ENCODE data around the gene AFG1L.

Gene AFG1L

GRCh38 chr6:108452711-108453195, 157.9 kb downstream of the AFG1L start:
- no peak for DNase-seq (ENCODE audit: low read depth)
- TF ChIP-seq CTCF (conservative IDR thresholded peaks at IDR 0.05; ENCODE audit: low read depth, low read length): no peak
- no peak overlapping the region for H3K4me3 ChIP-seq (ENCODE audit: low read length)

DNA sequence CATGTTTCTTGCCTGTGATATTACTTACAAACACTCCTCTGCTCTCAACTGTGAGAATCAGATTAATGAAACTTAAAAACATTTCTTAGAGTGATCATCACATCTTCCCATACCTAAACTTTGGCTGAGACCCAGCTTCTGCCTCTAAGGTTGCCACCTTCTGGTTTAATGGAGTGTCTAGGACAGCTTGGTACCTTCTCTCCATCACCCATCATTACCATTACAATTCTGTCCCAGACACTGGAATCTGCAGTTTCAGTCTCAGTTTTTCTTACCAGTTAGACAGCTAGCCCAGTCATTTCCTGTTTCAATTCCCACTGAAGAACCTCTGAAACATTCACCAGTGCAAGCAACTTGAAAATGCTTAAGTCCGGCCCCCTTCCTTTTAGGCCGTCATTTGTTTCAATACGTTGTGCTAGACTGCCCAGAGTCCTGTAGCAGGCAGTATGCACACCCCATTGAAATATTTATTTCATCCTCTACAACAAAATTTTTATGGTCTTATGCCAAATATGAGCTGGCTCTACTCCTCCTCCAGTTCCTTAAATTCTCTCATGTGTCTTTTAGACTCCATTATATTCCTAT, 158.8 kb downstream of the AFG1L start:
- DNase-seq (ENCODE audit: low read depth): no peak
- TF ChIP-seq CTCF (conservative IDR thresholded peaks at IDR 0.05; ENCODE audit: low read depth, low read length): no peak

DNA sequence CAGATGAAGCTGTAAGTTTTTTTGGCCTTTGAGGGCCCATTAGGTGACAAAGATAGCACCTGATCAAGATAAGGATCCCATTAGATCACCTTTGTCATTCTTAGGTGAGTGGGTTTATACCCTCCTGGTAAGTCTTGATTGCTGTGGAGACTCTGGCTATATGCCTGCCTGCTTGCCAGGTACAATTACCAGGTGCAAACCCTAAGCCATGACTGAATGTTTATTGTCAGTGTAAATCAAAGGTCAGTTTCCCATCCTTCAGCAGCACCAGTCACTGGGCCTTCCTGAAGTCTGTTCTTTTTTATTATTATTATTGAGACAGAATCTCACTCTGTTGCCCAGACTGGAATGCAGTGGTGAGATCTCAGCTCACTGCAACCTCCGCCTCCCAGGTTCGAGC, 159.5 kb downstream of the AFG1L start:
- DNase-seq (ENCODE audit: low read depth): no peak
- H3K4me3 ChIP-seq (ENCODE audit: low read length): no peak overlapping the region
- TF ChIP-seq CTCF (conservative IDR thresholded peaks at IDR 0.05; ENCODE audit: low read depth, low read length): no peak

More for the DNA sequence above, 158.8 kb downstream of the AFG1L start:
- H3K4me3 ChIP-seq (ENCODE audit: low read length): no peak overlapping the region

DNA sequence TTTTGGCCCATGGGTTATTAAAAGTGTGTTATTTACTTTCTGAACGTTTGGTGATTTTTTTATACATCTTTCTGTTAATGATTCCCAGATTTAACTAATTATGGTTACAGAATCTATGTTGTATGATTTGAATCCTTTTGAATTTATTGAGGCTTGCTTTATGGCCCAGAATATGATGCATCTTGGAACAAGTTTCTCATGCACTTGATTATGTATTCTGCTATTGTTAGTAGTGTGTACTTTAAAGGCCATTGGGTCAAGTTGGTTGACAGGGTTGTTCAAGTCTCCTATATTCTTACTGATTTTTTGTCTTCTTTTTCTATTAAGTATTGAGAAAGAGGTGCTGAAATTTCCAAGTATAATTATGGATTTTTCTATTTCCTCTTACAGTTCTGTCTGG, 160.8 kb downstream of the AFG1L start:
- H3K4me3 ChIP-seq (ENCODE audit: low read length): no peak overlapping the region
- DNase-seq (ENCODE audit: low read depth): no peak
- TF ChIP-seq CTCF (conservative IDR thresholded peaks at IDR 0.05; ENCODE audit: low read depth, low read length): no peak

DNA sequence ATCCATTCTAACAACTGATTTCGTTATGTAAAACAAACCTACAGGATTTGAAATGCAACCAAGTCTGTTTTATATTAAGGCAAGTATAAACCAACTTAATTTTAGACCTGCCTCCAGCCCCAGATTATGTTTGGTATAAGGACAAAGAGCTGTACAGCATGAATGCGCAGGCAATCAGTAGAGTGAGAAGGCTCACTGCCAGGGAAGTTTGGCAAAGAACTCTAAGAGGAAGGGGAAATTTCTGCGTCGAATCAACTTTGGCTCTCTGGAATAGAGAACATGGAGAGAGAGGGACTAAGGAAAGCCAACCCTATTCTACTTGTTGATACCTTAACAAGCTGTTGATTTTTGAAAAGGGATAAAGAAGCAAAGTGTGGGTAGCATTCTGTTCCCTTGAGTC, 168.9 kb downstream of the AFG1L start:
- H3K4me3 ChIP-seq (ENCODE audit: low read length): no peak overlapping the region
- TF ChIP-seq CTCF (conservative IDR thresholded peaks at IDR 0.05; ENCODE audit: low read depth, low read length): no peak

GRCh38 chr6:108464418-108465097, 169.7 kb downstream of the AFG1L start:
- TF ChIP-seq CTCF (conservative IDR thresholded peaks at IDR 0.05; ENCODE audit: low read depth, low read length): no peak
- H3K4me3 ChIP-seq (ENCODE audit: low read length): no peak overlapping the region
- no peak for DNase-seq (ENCODE audit: low read depth)

More for the DNA sequence above, 168.9 kb downstream of the AFG1L start:
- DNase-seq (ENCODE audit: low read depth): no peak

GRCh38 chr6:108465098-108465495, 170.2 kb downstream of the AFG1L start:
- DNase-seq (ENCODE audit: low read depth): no peak
- no peak for TF ChIP-seq CTCF (conservative IDR thresholded peaks at IDR 0.05; ENCODE audit: low read depth, low read length)
- no peak overlapping the region for H3K4me3 ChIP-seq (ENCODE audit: low read length)
